ENCODE measurements around the gene DELE1.

GRCh38 chr5:141960018-141960417, 36.3 kb downstream of the DELE1 start:
- TF ChIP-seq CTCF (IDR thresholded peaks at IDR 0.05): no peak
- TF ChIP-seq POLR2A (IDR thresholded peaks at IDR 0.05): no peak
